Measurements from ENCODE around the gene VPS37B. TPM values are rescaled to one million over a fixed set of nuclear protein-coding genes. Genes with fewer than 3 reads are reported as not detected.

VPS37B gene
- total and polyA plus RNA-seq, 8 donors = 13.4 to 105 (median 47.8) TPM

GRCh38 chr12:122935318-122935717 is 39.4 kb upstream of the VPS37B start:
- Histone ChIP-seq H3K27me3 (no peaks in the 10 kb centered on the region), H3K9me3 (no peaks in the 10 kb centered on the region), H3K4me3 (no peak overlapping the region), H3K4me1 (no peaks in the 10 kb centered on the region), H3K36me3 (peaks cover 0 to 36% (median 15%) of the 10 kb centered on the region in 4 donors), H3K27ac (no peak overlapping the region)
- no peak for DNase-seq
- intact Hi-C loops (cut with DNase I; ENCODE audit: low total_unique reads) = no loop called here
- WGBS, 5 donors = 90 to 93% (median 92%) methylated on average over 8 of the region's 8 CpGs
- no peak for TF ChIP-seq POLR2AphosphoS5 (IDR thresholded peaks at IDR 0.05)
- no peak for TF ChIP-seq POLR2A (IDR thresholded peaks at IDR 0.05)
- TF ChIP-seq CTCF (IDR thresholded peaks at IDR 0.05) = no peak
- no peak for TF ChIP-seq EP300 (IDR thresholded peaks at IDR 0.05)

- Histone ChIP-seq H3K9me3 (no peaks in the 10 kb centered on the region), H3K27me3 (no peaks in the 10 kb centered on the region), H3K27ac (no peak overlapping the region), H3K4me3 (no peak overlapping the region), H3K4me1 (no peaks in the 10 kb centered on the region), H3K36me3 (peaks cover 0 to 35% (median 15%) of the 10 kb centered on the region in 4 donors)
- no peak for DNase-seq
- 68 to 79% (median 73%) methylated on average over 3 of the region's 3 CpGs for WGBS, 5 donors
- intact Hi-C loops (cut with DNase I; ENCODE audit: low total_unique reads) = no loop called here
- no peak for TF ChIP-seq POLR2A (IDR thresholded peaks at IDR 0.05)
- no peak for TF ChIP-seq EP300 (IDR thresholded peaks at IDR 0.05)
- TF ChIP-seq POLR2AphosphoS5 (IDR thresholded peaks at IDR 0.05) = no peak
- no peak for TF ChIP-seq CTCF (IDR thresholded peaks at IDR 0.05)
Observed at GRCh38 chr12:122934722-122935121, 38.8 kb upstream of the VPS37B start.

- H3K9me3 ChIP-seq = no peaks in the 10 kb centered on the region
- TF ChIP-seq POLR2A (IDR thresholded peaks at IDR 0.05) = no peak
- no peak for TF ChIP-seq EP300 (IDR thresholded peaks at IDR 0.05)
- no peak for TF ChIP-seq POLR2AphosphoS5 (IDR thresholded peaks at IDR 0.05)
- TF ChIP-seq CTCF (IDR thresholded peaks at IDR 0.05) = no peak
- intact Hi-C loops (cut with DNase I; ENCODE audit: low total_unique reads) = no loop called here
- no peaks in the 10 kb centered on the region for H3K4me1 ChIP-seq
- no peaks in the 10 kb centered on the region for H3K27me3 ChIP-seq
- H3K4me3 ChIP-seq = no peak overlapping the region
- peaks cover 0 to 24% (median 15%) of the 10 kb centered on the region in 4 donors for H3K36me3 ChIP-seq
- no peak for DNase-seq
- WGBS, 5 donors = 91 to 99% (median 95%) methylated on average over 8 of the region's 8 CpGs
- H3K27ac ChIP-seq = no peak overlapping the region
Observed at GRCh38 chr12:122932207-122932606, 36.3 kb upstream of the VPS37B start.

GRCh38 chr12:122929812-122930211 is 33.9 kb upstream of the VPS37B start:
- peaks cover 0 to 24% (median 10%) of the 10 kb centered on the region in 4 donors for H3K36me3 ChIP-seq
- 95 to 99% (median 97%) methylated on average over 14 to 23 of the region's 23 CpGs for WGBS, 5 donors

More at GRCh38 chr12:122929812-122930211, 33.9 kb upstream of the VPS37B start:
- no peak for DNase-seq
- Histone ChIP-seq H3K9me3 (no peaks in the 10 kb centered on the region), H3K27ac (no peak overlapping the region), H3K4me1 (no peaks in the 10 kb centered on the region), H3K27me3 (no peaks in the 10 kb centered on the region), H3K4me3 (no peak overlapping the region)
- no peak for TF ChIP-seq POLR2AphosphoS5 (IDR thresholded peaks at IDR 0.05)
- no peak for TF ChIP-seq POLR2A (IDR thresholded peaks at IDR 0.05)
- TF ChIP-seq EP300 (IDR thresholded peaks at IDR 0.05) = no peak
- no peak for TF ChIP-seq CTCF (IDR thresholded peaks at IDR 0.05)
- intact Hi-C loops (cut with DNase I; ENCODE audit: low total_unique reads) = no loop called here

Measured in stomach (tissue), 9 donors.